LNCaP clone FGC (cell line): ENCODE data around the gene REXO1.
"Not testable (repeated sequence)": the region's sequence is repeated elsewhere in the genome, so short reads cannot be mapped to it uniquely, and the experiment has no call there.

Source experiments
- DNase-seq: peaks from one replicate; pipeline ENCODE4 v3.0.0-alpha.2; 2011; ENCODE audit warnings: low read depth
- H3K4me3 ChIP-seq: 2 replicates; pipeline ENCODE4 v1.5.1; 2011; ENCODE audit warnings: mild to moderate bottlenecking, low read depth, low read length, control low read depth
- CTCF ChIP-seq: IDR thresholded peaks from 2 replicates; pipeline ENCODE4 v1.5.1; 2012; ENCODE audit warnings: mild to moderate bottlenecking; ENCODE audit not compliant: control insufficient read depth, insufficient read depth; ENCODE audit errors: extremely low read depth

The REXO1 gene

GRCh38 chr19:1799695-1800342 lies 48.5 kb downstream of the REXO1 start:
- H3K4me3 ChIP-seq = no peak overlapping the region
- TF ChIP-seq CTCF = no peak
- DNase-seq = no peak

- not testable (repeated sequence) for H3K4me3 ChIP-seq, DNase-seq
These were observed 51.0 kb downstream of the REXO1 start for GRCh38 chr19:1797313-1797712.

GRCh38 chr19:1796395-1797142 lies 51.7 kb downstream of the REXO1 start:
- H3K4me3 ChIP-seq = no peak overlapping the region
- DNase-seq = no peak

GRCh38 chr19:1794424-1795172 lies 53.7 kb downstream of the REXO1 start:
- no peak overlapping the region for H3K4me3 ChIP-seq
- no peak for DNase-seq
- TF ChIP-seq CTCF = no peak

More at GRCh38 chr19:1796395-1797142, 51.7 kb downstream of the REXO1 start:
- no peak for TF ChIP-seq CTCF

GRCh38 chr19:1791879-1792278 lies 56.4 kb downstream of the REXO1 start:
- TF ChIP-seq CTCF = no peak
- DNase-seq = no peak
- no peak overlapping the region for H3K4me3 ChIP-seq

- no peak for DNase-seq
- H3K4me3 ChIP-seq = no peak overlapping the region
- no peak for TF ChIP-seq CTCF
These were observed 58.1 kb downstream of the REXO1 start for GRCh38 chr19:1790054-1790792.
